Measurements from ENCODE around the gene MAP3K3. TPM values are rescaled to one million over a fixed set of nuclear protein-coding genes. Genes with fewer than 3 reads are reported as not detected.

The MAP3K3 gene
- polyA plus RNA-seq, 2 of the 4 experiments (the other 2 are of a cell fraction): 10.8 to 11.2 TPM

- 89% methylated on average over 5 of the region's 5 CpGs for WGBS (ENCODE audit: missing lambda C conversion rate)
- FAIRE-seq: no peak
- CTCF ChIA-PET: interaction anchor here (0.6 to 5.3 kb wide), 8 partner anchors 10 to 973 kb away, joined by 3 to 33 read pairs (median 3); no protein-coding TSS in a partner anchor
Observed at GRCh38 chr17:63578769-63579111, 43.5 kb upstream of the MAP3K3 start.

GRCh38 chr17:63579633-63580032 lies 42.6 kb upstream of the MAP3K3 start:
- no peaks in the 10 kb centered on the region for H3K4me1 ChIP-seq
- no peak overlapping the region for H3K4me2 ChIP-seq
- FAIRE-seq (no peak), ATAC-seq (no peak), DNase-seq (ENCODE audit: low read depth in 1 of 2, low spot score in 1 of 2) (no peak)
- H3K27ac ChIP-seq: no peak overlapping the region
- ChIA-PET CTCF (interaction anchor here (0.6 to 5.3 kb wide), 7 partner anchors 11 to 974 kb away, joined by 3 to 33 read pairs (median 3); no protein-coding TSS in a partner anchor), POLR2A (no interaction called here)
- WGBS (ENCODE audit: missing lambda C conversion rate): 94% methylated on average over 11 of the region's 11 CpGs
- no peaks in the 10 kb centered on the region for H3K9me3 ChIP-seq
- H3K4me3 ChIP-seq: no peak overlapping the region
- no peak for TF ChIP-seq EP300 (IDR thresholded peaks at IDR 0.05)
- no peak for TF ChIP-seq BCL3 (IDR thresholded peaks at IDR 0.05)
- TF ChIP-seq KDM1A (IDR thresholded peaks at IDR 0.05; ENCODE audit: low read depth): no peak
- no peak for TF ChIP-seq NR3C1 (IDR thresholded peaks at IDR 0.05)
- no peak for TF ChIP-seq RARB (CRISPR knock-in tag; IDR thresholded peaks at IDR 0.05)
- TF ChIP-seq, protein P1, sequence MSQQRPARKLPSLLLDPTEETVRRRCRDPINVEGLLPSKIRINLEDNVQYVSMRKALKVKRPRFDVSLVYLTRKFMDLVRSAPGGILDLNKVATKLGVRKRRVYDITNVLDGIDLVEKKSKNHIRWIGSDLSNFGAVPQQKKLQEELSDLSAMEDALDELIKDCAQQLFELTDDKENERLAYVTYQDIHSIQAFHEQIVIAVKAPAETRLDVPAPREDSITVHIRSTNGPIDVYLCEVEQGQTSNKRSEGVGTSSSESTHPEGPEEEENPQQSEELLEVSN (IDR thresholded peaks at IDR 0.05; ENCODE audit: borderline replicate concordance, low read depth): no peak
- no peak for TF ChIP-seq GATA3 (IDR thresholded peaks at IDR 0.05; ENCODE audit: borderline replicate concordance)
- no peak for TF ChIP-seq HOXB5 (CRISPR knock-in tag; IDR thresholded peaks at IDR 0.05)
- TF ChIP-seq, protein P2, sequence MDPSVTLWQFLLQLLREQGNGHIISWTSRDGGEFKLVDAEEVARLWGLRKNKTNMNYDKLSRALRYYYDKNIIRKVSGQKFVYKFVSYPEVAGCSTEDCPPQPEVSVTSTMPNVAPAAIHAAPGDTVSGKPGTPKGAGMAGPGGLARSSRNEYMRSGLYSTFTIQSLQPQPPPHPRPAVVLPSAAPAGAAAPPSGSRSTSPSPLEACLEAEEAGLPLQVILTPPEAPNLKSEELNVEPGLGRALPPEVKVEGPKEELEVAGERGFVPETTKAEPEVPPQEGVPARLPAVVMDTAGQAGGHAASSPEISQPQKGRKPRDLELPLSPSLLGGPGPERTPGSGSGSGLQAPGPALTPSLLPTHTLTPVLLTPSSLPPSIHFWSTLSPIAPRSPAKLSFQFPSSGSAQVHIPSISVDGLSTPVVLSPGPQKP (IDR thresholded peaks at IDR 0.05; ENCODE audit: low read depth, low read length): no peak

More at GRCh38 chr17:63578769-63579111, 43.5 kb upstream of the MAP3K3 start:
- DNase-seq (ENCODE audit: low read depth in 1 of 2, low spot score in 1 of 2) (no peak), ATAC-seq (no peak)
- no peak overlapping the region for H3K4me3 ChIP-seq
- POLR2A ChIA-PET: no interaction called here
- no peaks in the 10 kb centered on the region for H3K4me1 ChIP-seq
- H3K27ac ChIP-seq: no peak overlapping the region
- TF ChIP-seq HOXA7 (CRISPR knock-in tag; IDR thresholded peaks at IDR 0.05) (no peak), HOXB5 (CRISPR knock-in tag; IDR thresholded peaks at IDR 0.05) (no peak), JUN (IDR thresholded peaks at IDR 0.05) (no peak), CTCF (IDR thresholded peaks at IDR 0.05) (no peak), KDM5A (IDR thresholded peaks at IDR 0.05) (no peak), NFE2L2 (conservative IDR thresholded peaks at IDR 0.05; ENCODE audit: low read length) (no peak), MAZ (IDR thresholded peaks at IDR 0.05; ENCODE audit: borderline replicate concordance, low read depth, low read length) (no peak), HES2 (IDR thresholded peaks at IDR 0.05) (no peak), ZNF302 (CRISPR knock-in tag; IDR thresholded peaks at IDR 0.05) (no peak), USF2 (IDR thresholded peaks at IDR 0.05) (no peak), RNF2 (IDR thresholded peaks at IDR 0.05; ENCODE audit: borderline replicate concordance, low read depth) (no peak), HEYL (CRISPR knock-in tag; IDR thresholded peaks at IDR 0.05) (no peak), SMC3 (IDR thresholded peaks at IDR 0.05) (no peak), EP300 (IDR thresholded peaks at IDR 0.05) (no peak), ZFP36 (IDR thresholded peaks at IDR 0.05; ENCODE audit: borderline replicate concordance, partially characterized antibody) (no peak), CHD4 (IDR thresholded peaks at IDR 0.05; ENCODE audit: borderline replicate concordance) (no peak), PBX3 (IDR thresholded peaks at IDR 0.05) (no peak), POLR2A (IDR thresholded peaks at IDR 0.05; ENCODE audit: low read length) (no peak)
- TF ChIP-seq, protein P2 (IDR thresholded peaks at IDR 0.05; ENCODE audit: low read depth, low read length): no peak
- H3K4me2 ChIP-seq: no peak overlapping the region
- H3K9me3 ChIP-seq: no peaks in the 10 kb centered on the region

Measured in A549 (cell line).